ENCODE results near the gene SPRYD3. TPM values are rescaled to one million over a fixed set of nuclear protein-coding genes. Genes with fewer than 3 reads are reported as not detected.

The SPRYD3 gene
- total RNA-seq, 2 experiments from 2014 or later = 19.0 to 20.2 TPM

GRCh38 chr12:53062977-53063707 is 16.0 kb downstream of the SPRYD3 start:
- peaks cover 5% of the 10 kb centered on the region for H3K4me1 Mint-ChIP-seq
- CTCF ChIA-PET = interaction anchor here (6.5 kb wide), 1 partner anchor 37 kb away, joined by 99 read pairs; the partner anchor contains the start of genes IGFBP6 and SOAT2
- POLR2A ChIA-PET = no interaction called here
- H3K9me3 Mint-ChIP-seq = no peaks in the 10 kb centered on the region
- H3K4me3 Mint-ChIP-seq = no peak overlapping the region
- no peak overlapping the region for H3K27ac Mint-ChIP-seq
- peaks cover 14% of the 10 kb centered on the region for H3K36me3 Mint-ChIP-seq (ENCODE audit: low read depth)
- DNase-seq = no peak
- no peaks in the 10 kb centered on the region for H3K27me3 Mint-ChIP-seq

GRCh38 chr12:53062011-53062961 is 16.9 kb downstream of the SPRYD3 start:
- Mint-ChIP-seq H3K9me3 (no peaks in the 10 kb centered on the region), H3K27ac (no peak overlapping the region), H3K4me1 (peaks cover 5% of the 10 kb centered on the region), H3K36me3 (ENCODE audit: low read depth) (peaks cover 14% of the 10 kb centered on the region), H3K4me3 (no peak overlapping the region), H3K27me3 (no peaks in the 10 kb centered on the region)
- ChIA-PET CTCF (interaction anchor here (1.3 to 6.5 kb wide), 2 partner anchors 9 to 37 kb away, joined by 3 to 99 read pairs; partner anchors contain the start of genes IGFBP6 and SOAT2), POLR2A (interaction anchor here (0.6 kb wide), 1 partner anchor 457 kb away, joined by 3 read pairs; no protein-coding TSS in a partner anchor)
- DNase-seq = no peak

- Mint-ChIP-seq H3K27ac (peak overlapping the region; percentile 31), H3K27me3 (no peaks in the 10 kb centered on the region), H3K4me3 (no peak overlapping the region), H3K4me1 (peaks cover 5% of the 10 kb centered on the region), H3K9me3 (no peaks in the 10 kb centered on the region), H3K36me3 (ENCODE audit: low read depth) (peaks cover 14% of the 10 kb centered on the region)
- ChIA-PET POLR2A (interaction anchor here (0.6 kb wide), 1 partner anchor 457 kb away, joined by 3 read pairs; no protein-coding TSS in a partner anchor), CTCF (interaction anchor here (0.6 to 6.5 kb wide), 5 partner anchors 8 to 390 kb away, joined by 3 to 99 read pairs (median 3); partner anchors contain the start of genes IGFBP6 and SOAT2)
- no peak for DNase-seq
Measured at GRCh38 chr12:53061404-53062010, 17.7 kb downstream of the SPRYD3 start.

- POLR2A ChIA-PET = interaction anchor here (1.2 kb wide), 1 partner anchor 18 kb away, joined by 6 read pairs; the partner anchor contains the start of gene SPRYD3
- peaks cover 8% of the 10 kb centered on the region for H3K36me3 Mint-ChIP-seq (ENCODE audit: low read depth)
- H3K4me1 Mint-ChIP-seq = peaks cover under 1% of the 10 kb centered on the region
- CTCF ChIA-PET = interaction anchor here (0.6 to 6.5 kb wide), 6 partner anchors 8 to 391 kb away, joined by 3 to 99 read pairs (median 3); partner anchors contain the start of genes IGFBP6 and SOAT2
- no peak overlapping the region for H3K27ac Mint-ChIP-seq
- H3K27me3 Mint-ChIP-seq = no peaks in the 10 kb centered on the region
- H3K4me3 Mint-ChIP-seq = no peak overlapping the region
- DNase-seq = no peak
- H3K9me3 Mint-ChIP-seq = no peaks in the 10 kb centered on the region
Measured at GRCh38 chr12:53060721-53061276, 18.4 kb downstream of the SPRYD3 start.

- Mint-ChIP-seq H3K27ac (no peak overlapping the region), H3K4me3 (no peak overlapping the region), H3K4me1 (peaks cover 2% of the 10 kb centered on the region), H3K36me3 (ENCODE audit: low read depth) (peaks cover 6% of the 10 kb centered on the region), H3K9me3 (no peaks in the 10 kb centered on the region), H3K27me3 (no peaks in the 10 kb centered on the region)
- POLR2A ChIA-PET = interaction anchor here (1.2 kb wide), 1 partner anchor 19 kb away, joined by 6 read pairs; the partner anchor contains the start of gene SPRYD3
- CTCF ChIA-PET = interaction anchor here (0.6 to 1.4 kb wide), 4 partner anchors 9 to 121 kb away, joined by 3 read pairs; partner anchors contain the start of genes CSAD and ZNF740
- no peak for DNase-seq
Measured at GRCh38 chr12:53060064-53060720, 19.0 kb downstream of the SPRYD3 start.

GRCh38 chr12:53059434-53060063 is 19.6 kb downstream of the SPRYD3 start:
- Mint-ChIP-seq H3K36me3 (ENCODE audit: low read depth) (peaks cover 2% of the 10 kb centered on the region), H3K4me1 (peaks cover 5% of the 10 kb centered on the region), H3K9me3 (no peaks in the 10 kb centered on the region), H3K27me3 (no peaks in the 10 kb centered on the region), H3K27ac (no peak overlapping the region), H3K4me3 (no peak overlapping the region)
- DNase-seq = no peak
- ChIA-PET CTCF (interaction anchor here (0.6 to 1.0 kb wide), 2 partner anchors 9 to 121 kb away, joined by 3 read pairs; partner anchors contain the start of genes CSAD and ZNF740), POLR2A (no interaction called here)

- H3K9me3 Mint-ChIP-seq = no peaks in the 10 kb centered on the region
- H3K27me3 Mint-ChIP-seq = no peaks in the 10 kb centered on the region
- DNase-seq = no peak
- H3K4me1 Mint-ChIP-seq = peaks cover 10% of the 10 kb centered on the region
- H3K36me3 Mint-ChIP-seq (ENCODE audit: low read depth) = no peaks in the 10 kb centered on the region
- no peak overlapping the region for H3K27ac Mint-ChIP-seq
- ChIA-PET POLR2A (no interaction called here), CTCF (interaction anchor here (1.2 kb wide), 1 partner anchor 10 kb away, joined by 3 read pairs; no protein-coding TSS in a partner anchor)
- no peak overlapping the region for H3K4me3 Mint-ChIP-seq
Measured at GRCh38 chr12:53058674-53059433, 20.3 kb downstream of the SPRYD3 start.

GRCh38 chr12:53057816-53058500 is 21.2 kb downstream of the SPRYD3 start:
- Mint-ChIP-seq H3K9me3 (no peaks in the 10 kb centered on the region), H3K4me1 (peaks cover 14% of the 10 kb centered on the region), H3K36me3 (ENCODE audit: low read depth) (no peaks in the 10 kb centered on the region), H3K27ac (no peak overlapping the region), H3K27me3 (no peaks in the 10 kb centered on the region), H3K4me3 (no peak overlapping the region)
- ChIA-PET POLR2A (no interaction called here), CTCF (interaction anchor here (1.1 to 3.9 kb wide), 4 partner anchors 8 to 21 kb away, joined by 3 to 20 read pairs (median 4); partner anchors contain the start of gene SPRYD3)
- no peak for DNase-seq

GRCh38 chr12:53056901-53057300 is 22.3 kb downstream of the SPRYD3 start:
- Mint-ChIP-seq H3K4me1 (peaks cover 14% of the 10 kb centered on the region), H3K27me3 (no peaks in the 10 kb centered on the region), H3K9me3 (no peaks in the 10 kb centered on the region), H3K4me3 (no peak overlapping the region), H3K36me3 (ENCODE audit: low read depth) (no peaks in the 10 kb centered on the region), H3K27ac (no peak overlapping the region)
- DNase-seq = no peak
- ChIA-PET POLR2A (interaction anchor here (1.2 kb wide), 1 partner anchor 9 kb away, joined by 14 read pairs; no protein-coding TSS in a partner anchor), CTCF (interaction anchor here (1.1 to 4.5 kb wide), 4 partner anchors 9 to 22 kb away, joined by 3 to 33 read pairs (median 13); partner anchors contain the start of gene SPRYD3)

GRCh38 chr12:53056296-53056695 is 22.9 kb downstream of the SPRYD3 start:
- peaks cover 14% of the 10 kb centered on the region for H3K4me1 Mint-ChIP-seq
- H3K4me3 Mint-ChIP-seq = no peak overlapping the region
- H3K27me3 Mint-ChIP-seq = no peaks in the 10 kb centered on the region
- H3K36me3 Mint-ChIP-seq (ENCODE audit: low read depth) = no peaks in the 10 kb centered on the region
- H3K9me3 Mint-ChIP-seq = no peaks in the 10 kb centered on the region
- DNase-seq = no peak
- POLR2A ChIA-PET = interaction anchor here (1.2 kb wide), 1 partner anchor 10 kb away, joined by 14 read pairs; no protein-coding TSS in a partner anchor
- CTCF ChIA-PET = interaction anchor here (0.6 to 4.5 kb wide), 3 partner anchors 9 to 26 kb away, joined by 3 to 33 read pairs (median 20); no protein-coding TSS in a partner anchor
- no peak overlapping the region for H3K27ac Mint-ChIP-seq
